Measurements from ENCODE around the gene FRYL.

DNA sequence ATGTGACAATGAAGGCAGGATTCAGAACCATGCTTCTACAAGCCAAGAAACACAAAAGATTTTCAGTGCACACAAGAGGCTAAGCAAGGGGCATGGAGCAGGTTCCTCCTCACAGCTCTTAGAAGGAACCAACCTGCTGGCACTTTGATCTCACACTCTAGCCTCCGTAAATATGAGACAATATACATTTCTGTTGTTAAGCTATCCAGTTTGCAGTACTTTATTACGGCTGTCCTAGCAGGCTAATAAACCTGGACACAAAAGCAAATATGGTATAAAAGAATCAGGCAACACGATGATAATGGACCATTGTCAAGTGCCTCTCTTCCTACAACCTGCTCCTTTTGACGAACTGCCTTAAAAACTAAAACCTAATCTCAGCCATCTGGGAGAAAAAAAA lies 175.6 kb downstream of the FRYL start:
- TF ChIP-seq CTCF (conservative IDR thresholded peaks at IDR 0.05 in 1 of 2, IDR thresholded peaks at IDR 0.05 in 1 of 2; ENCODE audit: low read depth in 1 of 2, low read length in 2 of 2): no peak
- TF ChIP-seq EZH2 (IDR thresholded peaks at IDR 0.05; ENCODE audit: low read length, missing control alignments): no peak

Measured in fibroblast of lung (primary cell).